A549 (cell line): ENCODE measurements around the gene TBC1D10B.

ENCODE experiments used
- HOXA7 ChIP-seq: fragments of 250-450 bp; sonication (Bioruptor Pico); IDR thresholded peaks from 2 replicates; pipeline ENCODE4 v1.5.0; 2020; ENCODE audit warnings: mild to moderate bottlenecking, moderate library complexity
- KDM5A ChIP-seq: fragments of 200-600 bp; sonication (generic); IDR thresholded peaks from 2 replicates; pipeline ENCODE4 v1.6.1; 2016; ENCODE audit warnings: antibody characterized with exemption, mild to moderate bottlenecking
- MAZ ChIP-seq: fragments of 150-350 bp; IDR thresholded peaks from 2 replicates; pipeline ENCODE4 v1.6.1; 2014; ENCODE audit warnings: antibody characterized with exemption, low read depth, low read length, borderline replicate concordance
- NPAS2 ChIP-seq: fragments of 250-450 bp; sonication (Bioruptor Pico); IDR thresholded peaks from 2 replicates; pipeline ENCODE4 v1.8.0; 2022; ENCODE audit warnings: mild to moderate bottlenecking, moderate library complexity, borderline replicate concordance
- NR3C1 ChIP-seq: fragments of >200 bp; sonication (Bioruptor Twin); formaldehyde crosslinking; IDR thresholded peaks from 3 replicates; pipeline ENCODE4 v1.6.1; 2017
- POLR2A ChIP-seq: IDR thresholded peaks from 2 replicates; pipeline ENCODE4 v1.6.1; 2012; ENCODE audit warnings: mild to moderate bottlenecking, low read length
- RAD21 ChIP-seq, 2 experiments: fragments of >200 bp in 1 of 2; sonication (Bioruptor Twin) in 1 of 2; formaldehyde crosslinking in 1 of 2; IDR thresholded peaks in 1 of 2; conservative IDR thresholded peaks in 1 of 2; 2 replicates in 1 of 2; 3 replicates in 1 of 2; pipeline ENCODE4 v1.6.1; 2012 to 2018; ENCODE audit warnings: inconsistent platforms in 1 of 2
- RFX5 ChIP-seq: fragments of 450-650 bp; IDR thresholded peaks from 2 replicates; pipeline ENCODE4 v1.7.1; 2014; ENCODE audit warnings: antibody characterized with exemption, mild to moderate bottlenecking, moderate library complexity
- SREBF2 ChIP-seq: fragments of 450-650 bp; IDR thresholded peaks from 2 replicates; pipeline ENCODE4 v1.6.1; 2014; ENCODE audit warnings: mild to moderate bottlenecking, moderate library complexity
- TF ChIP-seq, protein P1 (sequence below): fragments of >200 bp; sonication (Bioruptor Twin); formaldehyde crosslinking; IDR thresholded peaks from 3 replicates; pipeline ENCODE4 v1.5.1; 2016
- TF ChIP-seq, protein P2 (sequence below): IDR thresholded peaks from 2 replicates; pipeline ENCODE4 v1.6.1; 2012
- TF ChIP-seq, protein P3 (sequence below): fragments of 200-600 bp; sonication (generic); IDR thresholded peaks from 2 replicates; pipeline ENCODE4 v1.6.1; 2016; ENCODE audit warnings: antibody characterized with exemption, mild to moderate bottlenecking, moderate library complexity

DNA sequence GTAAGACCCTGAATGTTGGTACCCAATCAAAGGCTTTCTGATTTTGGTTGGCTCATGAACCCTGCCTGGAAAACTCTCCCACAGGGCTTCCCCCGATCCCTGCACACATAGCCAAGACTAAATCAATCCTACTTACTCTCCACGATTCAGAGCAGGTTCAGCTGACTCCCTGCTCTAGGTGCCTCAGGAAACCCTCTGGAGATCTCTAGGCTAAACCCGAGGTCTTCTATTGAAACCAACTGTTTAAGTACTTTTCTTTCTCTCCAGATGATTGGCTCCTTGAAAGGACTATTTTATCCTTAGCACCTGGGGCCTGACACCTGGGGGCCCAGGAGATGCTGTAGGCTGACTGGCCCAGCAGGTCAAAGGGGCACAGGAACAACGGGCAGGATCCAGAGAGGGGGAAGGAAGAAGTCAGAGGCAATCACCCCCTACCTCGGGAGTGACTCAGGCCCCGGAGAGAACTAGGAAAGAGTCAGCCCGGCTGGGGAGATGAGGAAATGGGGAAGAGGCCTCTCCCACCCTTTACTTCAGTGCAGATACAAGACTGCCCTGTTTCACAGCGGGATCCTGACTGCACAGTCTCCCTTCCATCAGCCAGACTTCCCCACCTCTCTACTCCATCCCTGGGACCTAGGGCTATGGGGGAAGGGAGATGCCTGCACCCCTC lies 2.0 kb downstream of the TBC1D10B start:
- TF ChIP-seq, protein P1, sequence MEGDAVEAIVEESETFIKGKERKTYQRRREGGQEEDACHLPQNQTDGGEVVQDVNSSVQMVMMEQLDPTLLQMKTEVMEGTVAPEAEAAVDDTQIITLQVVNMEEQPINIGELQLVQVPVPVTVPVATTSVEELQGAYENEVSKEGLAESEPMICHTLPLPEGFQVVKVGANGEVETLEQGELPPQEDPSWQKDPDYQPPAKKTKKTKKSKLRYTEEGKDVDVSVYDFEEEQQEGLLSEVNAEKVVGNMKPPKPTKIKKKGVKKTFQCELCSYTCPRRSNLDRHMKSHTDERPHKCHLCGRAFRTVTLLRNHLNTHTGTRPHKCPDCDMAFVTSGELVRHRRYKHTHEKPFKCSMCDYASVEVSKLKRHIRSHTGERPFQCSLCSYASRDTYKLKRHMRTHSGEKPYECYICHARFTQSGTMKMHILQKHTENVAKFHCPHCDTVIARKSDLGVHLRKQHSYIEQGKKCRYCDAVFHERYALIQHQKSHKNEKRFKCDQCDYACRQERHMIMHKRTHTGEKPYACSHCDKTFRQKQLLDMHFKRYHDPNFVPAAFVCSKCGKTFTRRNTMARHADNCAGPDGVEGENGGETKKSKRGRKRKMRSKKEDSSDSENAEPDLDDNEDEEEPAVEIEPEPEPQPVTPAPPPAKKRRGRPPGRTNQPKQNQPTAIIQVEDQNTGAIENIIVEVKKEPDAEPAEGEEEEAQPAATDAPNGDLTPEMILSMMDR, result no peak
- TF ChIP-seq, protein P2, sequence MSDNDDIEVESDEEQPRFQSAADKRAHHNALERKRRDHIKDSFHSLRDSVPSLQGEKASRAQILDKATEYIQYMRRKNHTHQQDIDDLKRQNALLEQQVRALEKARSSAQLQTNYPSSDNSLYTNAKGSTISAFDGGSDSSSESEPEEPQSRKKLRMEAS, result no peak
- TF ChIP-seq RFX5, result no peak
- TF ChIP-seq POLR2A, result no peak
- TF ChIP-seq HOXA7 (CRISPR knock-in tag), result no peak
- TF ChIP-seq, protein P3, sequence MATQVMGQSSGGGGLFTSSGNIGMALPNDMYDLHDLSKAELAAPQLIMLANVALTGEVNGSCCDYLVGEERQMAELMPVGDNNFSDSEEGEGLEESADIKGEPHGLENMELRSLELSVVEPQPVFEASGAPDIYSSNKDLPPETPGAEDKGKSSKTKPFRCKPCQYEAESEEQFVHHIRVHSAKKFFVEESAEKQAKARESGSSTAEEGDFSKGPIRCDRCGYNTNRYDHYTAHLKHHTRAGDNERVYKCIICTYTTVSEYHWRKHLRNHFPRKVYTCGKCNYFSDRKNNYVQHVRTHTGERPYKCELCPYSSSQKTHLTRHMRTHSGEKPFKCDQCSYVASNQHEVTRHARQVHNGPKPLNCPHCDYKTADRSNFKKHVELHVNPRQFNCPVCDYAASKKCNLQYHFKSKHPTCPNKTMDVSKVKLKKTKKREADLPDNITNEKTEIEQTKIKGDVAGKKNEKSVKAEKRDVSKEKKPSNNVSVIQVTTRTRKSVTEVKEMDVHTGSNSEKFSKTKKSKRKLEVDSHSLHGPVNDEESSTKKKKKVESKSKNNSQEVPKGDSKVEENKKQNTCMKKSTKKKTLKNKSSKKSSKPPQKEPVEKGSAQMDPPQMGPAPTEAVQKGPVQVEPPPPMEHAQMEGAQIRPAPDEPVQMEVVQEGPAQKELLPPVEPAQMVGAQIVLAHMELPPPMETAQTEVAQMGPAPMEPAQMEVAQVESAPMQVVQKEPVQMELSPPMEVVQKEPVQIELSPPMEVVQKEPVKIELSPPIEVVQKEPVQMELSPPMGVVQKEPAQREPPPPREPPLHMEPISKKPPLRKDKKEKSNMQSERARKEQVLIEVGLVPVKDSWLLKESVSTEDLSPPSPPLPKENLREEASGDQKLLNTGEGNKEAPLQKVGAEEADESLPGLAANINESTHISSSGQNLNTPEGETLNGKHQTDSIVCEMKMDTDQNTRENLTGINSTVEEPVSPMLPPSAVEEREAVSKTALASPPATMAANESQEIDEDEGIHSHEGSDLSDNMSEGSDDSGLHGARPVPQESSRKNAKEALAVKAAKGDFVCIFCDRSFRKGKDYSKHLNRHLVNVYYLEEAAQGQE, result no peak
- TF ChIP-seq MAZ, result no peak
- no peak for TF ChIP-seq KDM5A
- no peak for TF ChIP-seq RAD21 (conservative IDR thresholded peaks at IDR 0.05 in 1 of 2, IDR thresholded peaks at IDR 0.05 in 1 of 2)
- no peak for TF ChIP-seq SREBF2
- no peak for TF ChIP-seq NR3C1
- TF ChIP-seq NPAS2 (CRISPR knock-in tag), result no peak
